Activated CD8-positive, alpha-beta T cell treated with anti-CD3 and anti-CD28 coated beads, Interleukin-2, amount 10 ng/mL, durations not matched to agents 7 days and 5 days (primary cell): ENCODE data around the gene MAP3K12. TPM values are rescaled to one million over a fixed set of nuclear protein-coding genes. Genes with fewer than 3 reads are reported as not detected.
A peak's percentile ranks its signal among the peaks of the same experiment; 100 is the strongest.

Experiments
- ATAC-seq: fragments of 150-1000 bp; cut with Tn5 transposase; one replicate; pipeline ENCODE4 v1.10.0; 2021; ENCODE audit warnings: moderate library complexity
- CTCF ChIA-PET: fragments of 350-600 bp; sonication (Branson Sonifier 250); formaldehyde crosslinking; loops from one replicate; lab custom pipeline; 2021; ENCODE audit warnings: antibody characterized with exemption; lab: Charles Lee
- POLR2A ChIA-PET: fragments of 350-600 bp; sonication (Branson Sonifier 250); formaldehyde crosslinking; loops from one replicate; lab custom pipeline; 2021; ENCODE audit warnings: antibody characterized with exemption; lab: Charles Lee
- DNase-seq: peaks from one replicate; pipeline ENCODE4 v3.0.0-alpha.2; 2020
- H3K27ac Mint-ChIP-seq: one replicate; pipeline ENCODE4 v1.8.0; 2021; ENCODE audit warnings: mild to moderate bottlenecking, mixed read lengths
- H3K27me3 Mint-ChIP-seq: one replicate; pipeline ENCODE4 v1.8.0; 2021; ENCODE audit warnings: low read depth, mixed read lengths
- H3K36me3 Mint-ChIP-seq: one replicate; pipeline ENCODE4 v1.8.0; 2021; ENCODE audit warnings: low read depth, mixed read lengths
- H3K4me1 Mint-ChIP-seq: one replicate; pipeline ENCODE4 v1.8.0; 2021; ENCODE audit warnings: low read depth, mixed read lengths
- H3K4me3 Mint-ChIP-seq: one replicate; pipeline ENCODE4 v1.8.0; 2021; ENCODE audit warnings: mild to moderate bottlenecking, mixed read lengths
- H3K9me3 Mint-ChIP-seq: one replicate; pipeline ENCODE4 v1.8.0; 2022; ENCODE audit warnings: mixed read lengths; ENCODE audit not compliant: insufficient read depth
- total RNA-seq, 2 experiments: library from RNA; stranded (reverse); gene quantifications; one replicate each; pipeline ENCODE4 v1.2.3, GENCODE V29; 2021

MAP3K12 gene
- total RNA-seq, 2 experiments from 2014 or later: 22.7 to 22.9 TPM

- no peak overlapping the region for H3K27ac Mint-ChIP-seq
- H3K9me3 Mint-ChIP-seq: no peaks in the 10 kb centered on the region
- H3K27me3 Mint-ChIP-seq: no peaks in the 10 kb centered on the region
- ChIA-PET POLR2A (interaction anchor here (0.8 to 1.0 kb wide), 2 partner anchors 13 to 15 kb away, joined by 3 read pairs; no protein-coding TSS in a partner anchor), CTCF (interaction anchor here (8.6 kb wide), 1 partner anchor 31 kb away, joined by 78 read pairs; no protein-coding TSS in a partner anchor)
- ATAC-seq (no peak), DNase-seq (no peak)
- H3K4me3 Mint-ChIP-seq: no peak overlapping the region
- peaks cover 20% of the 10 kb centered on the region for H3K4me1 Mint-ChIP-seq
- H3K36me3 Mint-ChIP-seq: peaks cover 78% of the 10 kb centered on the region
These were observed 19.9 kb downstream of the MAP3K12 start for GRCh38 chr12:53479331-53479730.

GRCh38 chr12:53478865-53479264 is 20.4 kb downstream of the MAP3K12 start:
- Mint-ChIP-seq H3K36me3 (peaks cover 78% of the 10 kb centered on the region), H3K4me3 (no peak overlapping the region), H3K27ac (no peak overlapping the region), H3K4me1 (peaks cover 24% of the 10 kb centered on the region), H3K9me3 (no peaks in the 10 kb centered on the region), H3K27me3 (no peaks in the 10 kb centered on the region)
- DNase-seq: no peak
- ChIA-PET CTCF (interaction anchor here (1.0 to 8.6 kb wide), 3 partner anchors 13 to 127 kb away, joined by 3 to 78 read pairs (median 8); no protein-coding TSS in a partner anchor), POLR2A (interaction anchor here (0.7 to 1.0 kb wide), 3 partner anchors 13 to 15 kb away, joined by 3 read pairs; no protein-coding TSS in a partner anchor)
- ATAC-seq: no peak

- peak overlapping the region; percentile 43 for H3K27ac Mint-ChIP-seq
These were observed 22.5 kb downstream of the MAP3K12 start for GRCh38 chr12:53476769-53477209.

GRCh38 chr12:53474819-53475218 is 24.4 kb downstream of the MAP3K12 start:
- no peak for DNase-seq
- H3K4me1 Mint-ChIP-seq: peaks cover 48% of the 10 kb centered on the region
- no peak overlapping the region for H3K4me3 Mint-ChIP-seq
- POLR2A ChIA-PET: interaction anchor here (0.5 to 2.7 kb wide), 6 partner anchors 8 to 24 kb away, joined by 4 to 16 read pairs (median 6); partner anchors contain the start of gene MAP3K12
- CTCF ChIA-PET: interaction anchor here (0.7 to 8.6 kb wide), 10 partner anchors 14 to 241 kb away, joined by 3 to 78 read pairs (median 9); partner anchors contain the start of genes AAAS, MAP3K12 and TARBP2
- peak overlapping the region; percentile 35 for H3K27ac Mint-ChIP-seq
- H3K27me3 Mint-ChIP-seq: no peaks in the 10 kb centered on the region
- peak; percentile 12 for ATAC-seq
- no peaks in the 10 kb centered on the region for H3K9me3 Mint-ChIP-seq
- peaks cover 82% of the 10 kb centered on the region for H3K36me3 Mint-ChIP-seq

More at GRCh38 chr12:53476769-53477209, 22.5 kb downstream of the MAP3K12 start:
- no peaks in the 10 kb centered on the region for H3K27me3 Mint-ChIP-seq
- ChIA-PET CTCF (interaction anchor here (0.8 to 8.6 kb wide), 19 partner anchors 8 to 199 kb away, joined by 3 to 78 read pairs (median 7); partner anchors contain the start of genes AAAS, ATP5MC2, MAP3K12 and TARBP2), POLR2A (interaction anchor here (0.5 to 2.7 kb wide), 7 partner anchors 21 to 110 kb away, joined by 3 to 16 read pairs (median 6); partner anchors contain the start of genes MAP3K12, SP1 and TARBP2)
- no peaks in the 10 kb centered on the region for H3K9me3 Mint-ChIP-seq
- peaks cover 82% of the 10 kb centered on the region for H3K36me3 Mint-ChIP-seq
- H3K4me1 Mint-ChIP-seq: peaks cover 40% of the 10 kb centered on the region
- ATAC-seq (no peak), DNase-seq (no peak)
- no peak overlapping the region for H3K4me3 Mint-ChIP-seq

GRCh38 chr12:53474077-53474476 is 25.2 kb downstream of the MAP3K12 start:
- ChIA-PET CTCF (interaction anchor here (0.9 to 8.6 kb wide), 7 partner anchors 8 to 153 kb away, joined by 3 to 78 read pairs (median 9); partner anchors contain the start of gene AAAS), POLR2A (interaction anchor here (1.2 to 2.3 kb wide), 3 partner anchors 9 to 16 kb away, joined by 3 to 8 read pairs (median 5); no protein-coding TSS in a partner anchor)
- H3K27ac Mint-ChIP-seq: peak overlapping the region; percentile 35
- ATAC-seq (no peak), DNase-seq (no peak)
- H3K36me3 Mint-ChIP-seq: peaks cover 79% of the 10 kb centered on the region
- no peaks in the 10 kb centered on the region for H3K9me3 Mint-ChIP-seq
- H3K4me1 Mint-ChIP-seq: peaks cover 47% of the 10 kb centered on the region
- no peak overlapping the region for H3K4me3 Mint-ChIP-seq
- no peaks in the 10 kb centered on the region for H3K27me3 Mint-ChIP-seq

- no peaks in the 10 kb centered on the region for H3K9me3 Mint-ChIP-seq
- no peak overlapping the region for H3K27ac Mint-ChIP-seq
- no peaks in the 10 kb centered on the region for H3K27me3 Mint-ChIP-seq
- peaks cover 52% of the 10 kb centered on the region for H3K4me1 Mint-ChIP-seq
- peaks cover 81% of the 10 kb centered on the region for H3K36me3 Mint-ChIP-seq
- no peak overlapping the region for H3K4me3 Mint-ChIP-seq
- no peak for ATAC-seq
- POLR2A ChIA-PET: interaction anchor here (0.7 to 1.3 kb wide), 3 partner anchors 9 to 24 kb away, joined by 3 to 5 read pairs (median 3); no protein-coding TSS in a partner anchor
- CTCF ChIA-PET: interaction anchor here (0.9 to 8.6 kb wide), 5 partner anchors 10 to 151 kb away, joined by 3 to 78 read pairs (median 20); partner anchors contain the start of gene AAAS
- no peak for DNase-seq
These were observed 27.1 kb downstream of the MAP3K12 start for GRCh38 chr12:53472056-53472582.

- ChIA-PET POLR2A (interaction anchor here (1.0 kb wide), 1 partner anchor 10 kb away, joined by 5 read pairs; no protein-coding TSS in a partner anchor), CTCF (interaction anchor here (0.6 to 1.6 kb wide), 4 partner anchors 9 to 116 kb away, joined by 3 to 7 read pairs (median 4); no protein-coding TSS in a partner anchor)
- H3K4me3 Mint-ChIP-seq: no peak overlapping the region
- H3K36me3 Mint-ChIP-seq: peaks cover 80% of the 10 kb centered on the region
- no peak for ATAC-seq
- no peak overlapping the region for H3K27ac Mint-ChIP-seq
- H3K4me1 Mint-ChIP-seq: peaks cover 27% of the 10 kb centered on the region
- DNase-seq: no peak
- no peaks in the 10 kb centered on the region for H3K27me3 Mint-ChIP-seq
- no peaks in the 10 kb centered on the region for H3K9me3 Mint-ChIP-seq
These were observed 31.0 kb downstream of the MAP3K12 start for GRCh38 chr12:53468282-53468681.

GRCh38 chr12:53467880-53468279 is 31.4 kb downstream of the MAP3K12 start:
- DNase-seq: no peak
- Mint-ChIP-seq H3K27ac (no peak overlapping the region), H3K36me3 (peaks cover 81% of the 10 kb centered on the region), H3K4me1 (peaks cover 25% of the 10 kb centered on the region), H3K27me3 (no peaks in the 10 kb centered on the region), H3K4me3 (no peak overlapping the region), H3K9me3 (no peaks in the 10 kb centered on the region)
- ChIA-PET CTCF (interaction anchor here (0.6 to 1.6 kb wide), 4 partner anchors 9 to 115 kb away, joined by 3 to 7 read pairs (median 4); no protein-coding TSS in a partner anchor), POLR2A (interaction anchor here (1.0 kb wide), 1 partner anchor 9 kb away, joined by 5 read pairs; no protein-coding TSS in a partner anchor)
- ATAC-seq: no peak

- CTCF ChIA-PET: interaction anchor here (3.1 kb wide), 1 partner anchor 9 kb away, joined by 15 read pairs; no protein-coding TSS in a partner anchor
- POLR2A ChIA-PET: interaction anchor here (1.0 kb wide), 1 partner anchor 8 kb away, joined by 5 read pairs; no protein-coding TSS in a partner anchor
- DNase-seq (no peak), ATAC-seq (no peak)
- Mint-ChIP-seq H3K4me1 (peaks cover 25% of the 10 kb centered on the region), H3K27me3 (no peaks in the 10 kb centered on the region), H3K36me3 (peaks cover 82% of the 10 kb centered on the region), H3K9me3 (no peaks in the 10 kb centered on the region), H3K4me3 (no peak overlapping the region), H3K27ac (peak overlapping the region; percentile 5)
These were observed 32.2 kb downstream of the MAP3K12 start for GRCh38 chr12:53467082-53467481.

- no peaks in the 10 kb centered on the region for H3K9me3 Mint-ChIP-seq
- H3K27ac Mint-ChIP-seq: peak overlapping the region; percentile 5
- H3K4me3 Mint-ChIP-seq: no peak overlapping the region
- ChIA-PET POLR2A (no interaction called here), CTCF (interaction anchor here (3.1 kb wide), 1 partner anchor 10 kb away, joined by 15 read pairs; no protein-coding TSS in a partner anchor)
- H3K4me1 Mint-ChIP-seq: peaks cover 22% of the 10 kb centered on the region
- DNase-seq: no peak
- H3K36me3 Mint-ChIP-seq: peaks cover 82% of the 10 kb centered on the region
- no peak for ATAC-seq
- H3K27me3 Mint-ChIP-seq: no peaks in the 10 kb centered on the region
These were observed 32.6 kb downstream of the MAP3K12 start for GRCh38 chr12:53466640-53467039.

- Mint-ChIP-seq H3K4me3 (no peak overlapping the region), H3K9me3 (no peaks in the 10 kb centered on the region), H3K4me1 (peaks cover 21% of the 10 kb centered on the region), H3K36me3 (peaks cover 82% of the 10 kb centered on the region), H3K27ac (no peak overlapping the region), H3K27me3 (no peaks in the 10 kb centered on the region)
- ATAC-seq (no peak), DNase-seq (no peak)
- CTCF ChIA-PET: interaction anchor here (1.7 to 3.1 kb wide), 2 partner anchors 11 to 12 kb away, joined by 4 to 15 read pairs; no protein-coding TSS in a partner anchor
- POLR2A ChIA-PET: interaction anchor here (0.6 to 1.2 kb wide), 3 partner anchors 9 to 26 kb away, joined by 3 to 4 read pairs (median 3); no protein-coding TSS in a partner anchor
These were observed 33.6 kb downstream of the MAP3K12 start for GRCh38 chr12:53465679-53466078.
